H1 (cell line): ENCODE results near the gene GAK. TPM values are rescaled to one million over a fixed set of nuclear protein-coding genes. Genes with fewer than 3 reads are reported as not detected.

Experiments used
- CTCF ChIA-PET: fragments of 300-600 bp; sonication (Branson Sonifier 250); formaldehyde crosslinking; loops from one replicate; lab custom pipeline; 2021; ENCODE audit not compliant: partially characterized antibody; lab: Charles Lee
- POLR2A ChIA-PET: fragments of 300-600 bp; sonication (Branson Sonifier 250); formaldehyde crosslinking; loops from one replicate; lab custom pipeline; 2021; ENCODE audit warnings: inconsistent platforms; ENCODE audit not compliant: partially characterized antibody; lab: Charles Lee
- DNase-seq, 2 experiments: peaks; one replicate each; pipeline versions ENCODE4 v3.0.0 to v3.0.0-alpha.2; 2010 to 2022; ENCODE audit warnings: low spot score in 2 of 2, low read depth in 1 of 2, mixed read lengths in 1 of 2
- FAIRE-seq: peaks from 2 replicates; lab custom pipeline; 2011; peaks lifted over from hg19 to GRCh38; lab: Jason Lieb, UNC
- H2AFZ ChIP-seq: 2 replicates; pipeline ENCODE4 v1.8.1; 2012; ENCODE audit warnings: low read length, inconsistent platforms
- H2AK5ac ChIP-seq: 2 replicates; pipeline ENCODE4 v1.6.1; 2013; ENCODE audit warnings: low read depth, low read length
- H2BK120ac ChIP-seq: replicated peaks from 2 replicates; pipeline ENCODE3; 2013; ENCODE audit warnings: low read depth, low read length, inconsistent platforms
- H2BK12ac ChIP-seq: 2 replicates; pipeline ENCODE4 v1.6.1; 2013; ENCODE audit warnings: low read depth, low read length
- H2BK15ac ChIP-seq: 2 replicates; pipeline ENCODE4 v1.6.1; 2013; ENCODE audit warnings: low read length
- H2BK20ac ChIP-seq: 2 replicates; pipeline ENCODE4 v1.6.1; 2013; ENCODE audit warnings: low read length
- H2BK5ac ChIP-seq: 2 replicates; pipeline ENCODE4 v1.6.1; 2013; ENCODE audit warnings: low read depth, low read length
- H3K14ac ChIP-seq: 2 replicates; pipeline ENCODE4 v1.6.1; 2013; ENCODE audit warnings: inconsistent platforms; ENCODE audit not compliant: insufficient read length
- H3K18ac ChIP-seq: 2 replicates; pipeline ENCODE4 v1.6.1; 2013; ENCODE audit warnings: low read length; ENCODE audit errors: extremely low read depth
- H3K23ac ChIP-seq: 2 replicates; pipeline ENCODE4 v1.6.1; 2013; ENCODE audit warnings: inconsistent platforms; ENCODE audit not compliant: insufficient read length
- H3K23me2 ChIP-seq: 2 replicates; pipeline ENCODE4 v1.6.1; 2013; ENCODE audit warnings: low read depth, low read length
- H3K27ac ChIP-seq: 2 replicates; pipeline ENCODE4 v1.6.1; 2011; ENCODE audit warnings: low read depth, low read length, inconsistent platforms
- H3K27me3 ChIP-seq, 4 experiments: replicated peaks in 1 of 4; 1 replicate in 1 of 4; 2 replicates in 3 of 4; pipeline versions ENCODE4 v1.6.1 to v1.8.1; 2011 to 2013; ENCODE audit warnings: low read length in 3 of 4, mild to moderate bottlenecking in 3 of 4, inconsistent platforms in 2 of 4, mixed read lengths in 2 of 4, moderate library complexity in 1 of 4; ENCODE audit not compliant: control insufficient read depth in 3 of 4, insufficient read depth in 3 of 4; ENCODE audit errors: extremely low read depth in 1 of 4
- H3K36me3 ChIP-seq, 4 experiments: 2 replicates each; pipeline versions ENCODE4 v1.6.1 to v1.8.1; 2011 to 2013; ENCODE audit warnings: mild to moderate bottlenecking in 4 of 4, low read length in 3 of 4, moderate library complexity in 2 of 4, control low read depth in 1 of 4, inconsistent platforms in 1 of 4; ENCODE audit not compliant: insufficient read depth in 4 of 4, control insufficient read depth in 2 of 4
- H3K4ac ChIP-seq: replicated peaks from 2 replicates; pipeline ENCODE3; 2013; ENCODE audit warnings: low read length, low read depth, mixed read lengths, inconsistent platforms; ENCODE audit not compliant: insufficient read length
- H3K4me1 ChIP-seq, 4 experiments: replicated peaks in 1 of 4; 1 replicate in 1 of 4; 2 replicates in 3 of 4; pipeline versions ENCODE4 v1.6.1 to v1.8.1; 2011 to 2013; ENCODE audit warnings: low read length in 3 of 4, inconsistent platforms in 2 of 4, mixed read lengths in 1 of 4; ENCODE audit not compliant: insufficient read depth in 4 of 4, control insufficient read depth in 3 of 4
- H3K4me2 ChIP-seq, 2 experiments: 2 replicates each; pipeline versions ENCODE4 v1.6.1 to v1.8.1; 2011 to 2013; ENCODE audit warnings: low read depth in 2 of 2, low read length in 2 of 2, control low read depth in 1 of 2, inconsistent platforms in 1 of 2, mild to moderate bottlenecking in 1 of 2; ENCODE audit not compliant: insufficient read depth in 1 of 2
- H3K4me3 ChIP-seq, 4 experiments: fragments of 200-600, 300-600 bp in 1 of 4; sonication (generic), shearing (Covaris generic), sonication (Bioruptor Twin) in 1 of 4; 2 replicates each; pipeline versions ENCODE4 v1.5.1 to v1.8.1; 2011 to 2016; ENCODE audit warnings: low read length in 4 of 4, low read depth in 3 of 4, control low read depth in 2 of 4, inconsistent platforms in 2 of 4, mild to moderate bottlenecking in 2 of 4, mixed read lengths in 1 of 4, moderate library complexity in 1 of 4; ENCODE audit not compliant: insufficient read depth in 2 of 4; ENCODE audit errors: extremely low read depth in 1 of 4
- H3K56ac ChIP-seq: replicated peaks from 2 replicates; pipeline ENCODE3; 2013; ENCODE audit warnings: low read depth, mild to moderate bottlenecking, mixed read lengths, low read length, inconsistent platforms; ENCODE audit not compliant: insufficient read length
- H3K79me1 ChIP-seq: 2 replicates; pipeline ENCODE4 v1.6.1; 2013; ENCODE audit warnings: low read depth, low read length, control low read depth
- H3K79me2 ChIP-seq, 2 experiments: 2 replicates each; pipeline versions ENCODE4 v1.6.1 to v1.8.1; 2012 to 2013; ENCODE audit warnings: low read length in 2 of 2, mild to moderate bottlenecking in 2 of 2, inconsistent platforms in 1 of 2; ENCODE audit not compliant: insufficient read depth in 2 of 2, control insufficient read depth in 1 of 2
- H3K9ac ChIP-seq, 4 experiments: replicated peaks in 1 of 4; 1 replicate in 1 of 4; 2 replicates in 3 of 4; pipeline versions ENCODE4 v1.6.1 to v1.8.1; 2011 to 2013; ENCODE audit warnings: low read depth in 3 of 4, low read length in 3 of 4, control low read depth in 2 of 4, mild to moderate bottlenecking in 2 of 4, moderate library complexity in 2 of 4, inconsistent platforms in 1 of 4; ENCODE audit errors: extremely low read depth in 1 of 4
- H3K9me3 ChIP-seq, 2 experiments: 2 replicates each; pipeline versions ENCODE4 v1.6.1 to v1.8.1; 2012 to 2013; ENCODE audit warnings: mild to moderate bottlenecking in 2 of 2, moderate library complexity in 2 of 2, control low read depth in 1 of 2, inconsistent platforms in 1 of 2, low read depth in 1 of 2, low read length in 1 of 2, mixed read lengths in 1 of 2; ENCODE audit not compliant: insufficient read depth in 2 of 2
- H4K20me1 ChIP-seq, 2 experiments: replicated peaks in 1 of 2; 2 replicates each; pipeline versions ENCODE3 to v1.8.1; 2011 to 2013; ENCODE audit warnings: inconsistent platforms in 2 of 2, low read length in 2 of 2, mild to moderate bottlenecking in 1 of 2; ENCODE audit not compliant: insufficient read depth in 2 of 2, control insufficient read depth in 1 of 2
- H4K5ac ChIP-seq: 2 replicates; pipeline ENCODE4 v1.6.1; 2013; ENCODE audit warnings: low read length, low read depth, mixed read lengths, inconsistent platforms; ENCODE audit not compliant: insufficient read length
- H4K8ac ChIP-seq: 2 replicates; pipeline ENCODE4 v1.8.0; 2013; ENCODE audit warnings: mild to moderate bottlenecking, moderate library complexity, low read length, inconsistent platforms; ENCODE audit not compliant: insufficient read depth; ENCODE audit errors: extremely low read depth
- H4K91ac ChIP-seq: replicated peaks from 2 replicates; pipeline ENCODE3; 2013; ENCODE audit warnings: low read length, mixed read lengths, inconsistent platforms; ENCODE audit not compliant: insufficient read length
- CBX8 ChIP-seq: fragments of 300-800, 300-1000 bp; sonication (generic); IDR thresholded peaks from 2 replicates; pipeline ENCODE4 v1.7.1; 2016; ENCODE audit warnings: low read depth, low read length, borderline replicate concordance
- EGR1 ChIP-seq: IDR thresholded peaks from 2 replicates; pipeline ENCODE4 v1.6.1; 2011; ENCODE audit warnings: low read depth, low read length, borderline replicate concordance
- HDAC2 ChIP-seq, 2 experiments: fragments of 300-600 bp in 1 of 2; sonication (generic) in 1 of 2; IDR thresholded peaks; 2 replicates each; pipeline ENCODE4 v1.6.1; 2011 to 2012; ENCODE audit warnings: low read depth in 2 of 2, low read length in 2 of 2, mild to moderate bottlenecking in 2 of 2, moderate library complexity in 2 of 2, borderline replicate concordance in 1 of 2, inconsistent platforms in 1 of 2
- JUND ChIP-seq: IDR thresholded peaks from 2 replicates; pipeline ENCODE4 v1.6.1; 2011; ENCODE audit warnings: mild to moderate bottlenecking, improper control_type of control experiment, low read length
- KDM1A ChIP-seq: fragments of 200-600, 300-600 bp; sonication (generic); IDR thresholded peaks from 2 replicates; pipeline ENCODE4 v1.7.1; 2016; ENCODE audit warnings: mild to moderate bottlenecking, low read length, borderline replicate concordance
- POU5F1 ChIP-seq: IDR thresholded peaks from 2 replicates; pipeline ENCODE4 v1.6.1; 2011; ENCODE audit warnings: low read depth, mild to moderate bottlenecking, low read length, moderate library complexity
- SIX5 ChIP-seq: IDR thresholded peaks from 2 replicates; pipeline ENCODE4 v1.6.1; 2011; ENCODE audit warnings: mild to moderate bottlenecking, low read depth, low read length
- SP1 ChIP-seq: IDR thresholded peaks from 2 replicates; pipeline ENCODE4 v1.6.1; 2011; ENCODE audit warnings: low read depth, low read length
- SRF ChIP-seq: IDR thresholded peaks from 2 replicates; pipeline ENCODE4 v1.6.1; 2011; ENCODE audit warnings: mild to moderate bottlenecking, low read depth, low read length, moderate library complexity
- WGBS, 2 experiments: shearing (Covaris generic) in 1 of 2; methylation state at CpG; one replicate each; pipeline versions ENCODE4 v1.1.6 to v1.1.7; 2013 to 2015; ENCODE audit warnings: low lambda C conversion rate in 2 of 2, mixed read lengths in 2 of 2, inconsistent platforms in 1 of 2, low coverage in 1 of 2, missing lambda C conversion rate in 1 of 2; ENCODE audit not compliant: insufficient replicate concordance in 2 of 2, insufficient coverage in 1 of 2, insufficient read length in 1 of 2; ENCODE audit errors: extremely low coverage in 1 of 2, missing lambda C conversion rate in 1 of 2; 5-methylcytosine and 5-hydroxymethylcytosine counted together
- polyA plus RNA-seq, 7 experiments: library from polyadenylated mRNA; depleted of rRNA in 3 of 7; stranded (reverse) in 5 of 7; unstranded in 2 of 7; fragments of >200 nt in 5 of 7; fragments of 200-250 nt in 2 of 7; gene quantifications; 1 replicate in 5 of 7; 2 replicates in 1 of 7; 4 replicates in 1 of 7; pipeline versions ENCODE4 v1.2.1 to v1.2.3, GENCODE V29; 2011 to 2013; ENCODE audit warnings: missing spikeins in 2 of 7, mixed read lengths in 2 of 7
- total RNA-seq: library from RNA; stranded (reverse); fragmentation: NEBNext Ultra II Directional; extraction: Animal tissue kit (Norgen Biotek cat#: 25700); gene quantifications from 2 replicates; pipeline ENCODE4 v1.2.1, GENCODE V29; 2021

GAK gene
- total and polyA plus RNA-seq, 2 of the 8 experiments (the other 6 are each of a cell fraction or from before 2014, with no cell fraction given), result 31.5 to 70.8 TPM

- H2BK12ac ChIP-seq, result peak overlapping the region; percentile 52; the same call in 1 of the 2 replicates
- peaks cover 0 to 6% of the 10 kb centered on the region in 2 experiments; a peak in 1 of 4 replicates for H3K9me3 ChIP-seq
- H2BK20ac ChIP-seq, result no peak overlapping the region
- no peak overlapping the region for H2AK5ac ChIP-seq
- H3K4me1 ChIP-seq, result no peaks in the 10 kb centered on the region
- no peak for DNase-seq
- H4K5ac ChIP-seq, result no peak overlapping the region
- no peak for TF ChIP-seq EGR1
- no peak for TF ChIP-seq POU5F1
- TF ChIP-seq JUND, result no peak
- TF ChIP-seq HDAC2 (IDR thresholded peaks at IDR 0.05; ENCODE audit: borderline replicate concordance in 1 of 2, low read depth in 2 of 2, low read length in 2 of 2), result no peak
- no peak for TF ChIP-seq SP1
- no peak for TF ChIP-seq CBX8
- TF ChIP-seq SRF, result no peak
- peak; percentile 42; the same call in 1 of the 2 replicates for TF ChIP-seq KDM1A
- no peak for TF ChIP-seq SIX5
- TF ChIP-seq, all 59 proteins: peak for 1
- 94% methylated on average over 63 of the region's 63 CpGs; no CpG with 5 or more reads in 1 of the 2 experiments for WGBS, 2 experiments
- no peak for FAIRE-seq
- Histone ChIP-seq H2BK120ac (no peak overlapping the region), H3K79me2 (no peaks in the 10 kb centered on the region), H3K36me3 (peaks cover 0 to 8% (median 5%) of the 10 kb centered on the region in 4 experiments; a peak in 6 of 8 replicates), H3K4ac (no peak overlapping the region), H3K9ac (no peak overlapping the region), H3K56ac (no peak overlapping the region), H3K23ac (no peak overlapping the region), H3K4me3 (no peak overlapping the region), H2BK15ac (no peak overlapping the region), H2AFZ (no peak overlapping the region), H2BK5ac (peak overlapping the region; percentile 36), H3K18ac (no peak overlapping the region), H3K23me2 (no peaks in the 10 kb centered on the region; the same call in 1 of the 2 replicates), H4K91ac (peak overlapping the region; percentile 55), H3K27ac (no peak overlapping the region), H3K79me1 (no peaks in the 10 kb centered on the region; the same call in 1 of the 2 replicates), H3K4me2 (no peak overlapping the region), H3K27me3 (no peaks in the 10 kb centered on the region), H3K14ac (no peak overlapping the region), H4K20me1 (peaks cover 0 to 16% of the 10 kb centered on the region in 2 experiments), H4K8ac (peak overlapping the region; percentile 25; the same call in 1 of the 2 replicates)
- ChIA-PET POLR2A (no interaction called here), CTCF (interaction anchor here (0.9 to 1.5 kb wide), 4 partner anchors 10 to 25 kb away, joined by 3 to 4 read pairs (median 3); no protein-coding TSS in a partner anchor)
These were observed 44.9 kb downstream of the GAK start for GRCh38 chr4:887034-887763.
